Left ventricle myocardium inferior (tissue), 1 donor: ENCODE results near the gene YIPF2. TPM values are rescaled to one million over a fixed set of nuclear protein-coding genes. Genes with fewer than 3 reads are reported as not detected.

Experiments
- DNase-seq: peaks from one replicate; pipeline ENCODE4 v3.0.0-alpha.2; 2020
- H3K27ac ChIP-seq: fragments of 200-600 bp; replicated peaks from 2 replicates; pipeline ENCODE4 v1.8.0; 2021
- H3K27me3 ChIP-seq: fragments of 200-600 bp; 2 replicates; pipeline ENCODE4 v1.8.0; 2021; ENCODE audit warnings: low read depth
- H3K36me3 ChIP-seq: fragments of 200-600 bp; 2 replicates; pipeline ENCODE4 v1.8.0; 2021
- H3K4me1 ChIP-seq: fragments of 200-600 bp; 2 replicates; pipeline ENCODE4 v1.8.0; 2021
- H3K4me3 ChIP-seq: fragments of 200-600 bp; 2 replicates; pipeline ENCODE4 v1.8.0; 2021; ENCODE audit warnings: mild to moderate bottlenecking, moderate library complexity
- H3K9me3 ChIP-seq: fragments of 200-600 bp; replicated peaks from 2 replicates; pipeline ENCODE4 v1.8.0; 2021
- CTCF ChIP-seq: fragments of 200-600 bp; IDR thresholded peaks from 2 replicates; pipeline ENCODE4 v1.8.0; 2021; ENCODE audit warnings: antibody characterized with exemption, mild to moderate bottlenecking, borderline replicate concordance
- intact Hi-C: fragments of 100-400 bp; cut with micrococcal nuclease; formaldehyde crosslinking; loops from one replicate; pipeline ENCODE4 v1.11.0; 2022
- total RNA-seq: library from RNA; stranded (reverse); fragmentation: NEBNext Ultra II Directional; extraction: Animal tissue kit (Norgen Biotek cat#: 25700); gene quantifications from one replicate; pipeline ENCODE4 v1.2.1, GENCODE V29; 2021
- donor health status: DM: no; HTN: yes; CAD: no; lungs with severe emphysema.

The YIPF2 gene
- total RNA-seq, 1 donor from 2014 or later = 13.1 TPM

- no peak for DNase-seq
- Histone ChIP-seq H3K9me3 (no peaks in the 10 kb centered on the region), H3K4me1 (peaks cover 7% of the 10 kb centered on the region), H3K36me3 (peaks cover 90% of the 10 kb centered on the region), H3K27ac (no peak overlapping the region), H3K4me3 (no peak overlapping the region), H3K27me3 (no peaks in the 10 kb centered on the region)
- no peak for TF ChIP-seq CTCF
- intact Hi-C loops = no loop called here
Observed at GRCh38 chr19:10919352-10920287, 8.8 kb downstream of the YIPF2 start.

- H3K27me3 ChIP-seq = no peaks in the 10 kb centered on the region
- no peak for TF ChIP-seq CTCF
- H3K9me3 ChIP-seq = no peaks in the 10 kb centered on the region
- no peak overlapping the region for H3K4me3 ChIP-seq
- DNase-seq = no peak
- no peak overlapping the region for H3K27ac ChIP-seq
- peaks cover 7% of the 10 kb centered on the region for H3K4me1 ChIP-seq
- intact Hi-C loops = no loop called here
- H3K36me3 ChIP-seq = peaks cover 89% of the 10 kb centered on the region
Observed at GRCh38 chr19:10918359-10918758, 10.1 kb downstream of the YIPF2 start.

GRCh38 chr19:10916602-10917001, 11.8 kb downstream of the YIPF2 start:
- DNase-seq = no peak
- Histone ChIP-seq H3K4me1 (peaks cover 7% of the 10 kb centered on the region), H3K9me3 (no peaks in the 10 kb centered on the region), H3K27ac (no peak overlapping the region), H3K36me3 (peaks cover 89% of the 10 kb centered on the region), H3K27me3 (no peaks in the 10 kb centered on the region), H3K4me3 (no peak overlapping the region)
- no peak for TF ChIP-seq CTCF
- intact Hi-C loops = no loop called here

- no peak for DNase-seq
- H3K27ac ChIP-seq = no peak overlapping the region
- H3K4me1 ChIP-seq = peaks cover 7% of the 10 kb centered on the region
- intact Hi-C loops = no loop called here
- TF ChIP-seq CTCF = no peak
- peaks cover 88% of the 10 kb centered on the region for H3K36me3 ChIP-seq
- H3K9me3 ChIP-seq = no peaks in the 10 kb centered on the region
- H3K4me3 ChIP-seq = no peak overlapping the region
- H3K27me3 ChIP-seq = no peaks in the 10 kb centered on the region
Observed at GRCh38 chr19:10915130-10916091, 13.0 kb downstream of the YIPF2 start.

- H3K27ac ChIP-seq = no peak overlapping the region
- intact Hi-C loops = no loop called here
Observed at GRCh38 chr19:10913716-10914340, 14.6 kb downstream of the YIPF2 start.

More at GRCh38 chr19:10913716-10914340, 14.6 kb downstream of the YIPF2 start:
- Histone ChIP-seq H3K4me3 (no peak overlapping the region), H3K9me3 (no peaks in the 10 kb centered on the region), H3K4me1 (no peaks in the 10 kb centered on the region), H3K27me3 (no peaks in the 10 kb centered on the region), H3K36me3 (peaks cover 87% of the 10 kb centered on the region)
- DNase-seq = no peak
- TF ChIP-seq CTCF = no peak
